HAP-1 (cell line): Measurements from ENCODE around the gene LAIR1.

Experiments
- DNase-seq, 2 experiments: peaks; one replicate each; pipeline ENCODE4 v3.0.0-alpha.2; 2016 to 2020; ENCODE audit warnings: low spot score in 2 of 2
- H3K27me3 ChIP-seq: fragments of 250-450 bp; sonication (Bioruptor Pico); 2 replicates; pipeline ENCODE4 v1.5.1; 2020; ENCODE audit warnings: low read depth, mild to moderate bottlenecking, moderate library complexity
- H3K36me3 ChIP-seq: fragments of 250-450 bp; sonication (Bioruptor Pico); replicated peaks from 2 replicates; pipeline ENCODE4 v1.5.1; 2020; ENCODE audit warnings: mild to moderate bottlenecking
- H3K4me1 ChIP-seq: fragments of 250-450 bp; sonication (Bioruptor Pico); 2 replicates; pipeline ENCODE4 v1.5.1; 2020; ENCODE audit warnings: mild to moderate bottlenecking
- H3K4me3 ChIP-seq: fragments of 250-450 bp; sonication (Bioruptor Pico); 2 replicates; pipeline ENCODE4 v1.5.1; 2020; ENCODE audit warnings: mild to moderate bottlenecking, moderate library complexity
- H3K9me3 ChIP-seq: fragments of 250-450 bp; sonication (Bioruptor Pico); 2 replicates; pipeline ENCODE4 v1.5.1; 2020; ENCODE audit warnings: mild to moderate bottlenecking, moderate library complexity
- in situ Hi-C: fragments of 300-500 bp; cut with MboI; formaldehyde crosslinking; loops from 3 replicates; pipeline ENCODE4 v1.14.3; 2020; ENCODE audit warnings: low sequenced_read_pairs, inconsistent platforms, mixed read lengths

Gene LAIR1, protein sequence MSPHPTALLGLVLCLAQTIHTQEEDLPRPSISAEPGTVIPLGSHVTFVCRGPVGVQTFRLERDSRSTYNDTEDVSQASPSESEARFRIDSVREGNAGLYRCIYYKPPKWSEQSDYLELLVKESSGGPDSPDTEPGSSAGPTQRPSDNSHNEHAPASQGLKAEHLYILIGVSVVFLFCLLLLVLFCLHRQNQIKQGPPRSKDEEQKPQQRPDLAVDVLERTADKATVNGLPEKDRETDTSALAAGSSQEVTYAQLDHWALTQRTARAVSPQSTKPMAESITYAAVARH

DNA sequence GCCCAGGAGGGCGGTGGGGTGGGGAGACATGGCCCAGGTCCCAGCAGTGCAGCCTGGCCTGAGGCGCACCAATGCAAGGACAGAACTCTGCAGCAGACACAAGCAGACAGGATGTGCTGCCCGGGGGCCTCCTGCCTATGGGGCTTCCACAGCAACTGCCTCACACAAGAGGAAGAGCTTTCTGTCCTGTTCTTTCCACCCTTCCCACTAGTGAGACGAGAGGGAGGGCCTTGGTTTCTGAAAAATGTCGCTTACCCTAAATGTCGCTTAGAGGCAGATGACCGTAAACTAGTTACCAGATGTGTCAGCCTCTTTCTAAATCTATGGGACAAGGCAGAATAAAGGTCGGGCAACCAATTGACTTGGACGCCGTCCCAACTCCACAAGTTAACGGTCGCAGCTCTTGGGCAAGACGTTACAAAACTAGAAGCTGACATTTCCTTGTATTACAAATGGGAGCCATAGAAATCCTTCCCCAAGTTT lies at the start of gene LAIR1:
LAIR1 (minus strand) TSS at position 157 of the 483 bp plus-strand sequence; CDS start at position 30, 127 bp downstream.
- in situ Hi-C loops = no loop called here
- no peaks in the 10 kb centered on the region for H3K36me3 ChIP-seq
- H3K4me1 ChIP-seq = no peaks in the 10 kb centered on the region
- no peak for DNase-seq
- peaks cover 21% of the 10 kb centered on the region for H3K27me3 ChIP-seq
- H3K9me3 ChIP-seq = no peaks in the 10 kb centered on the region
- H3K4me3 ChIP-seq = no peak within 1 kb of the TSS

DNA sequence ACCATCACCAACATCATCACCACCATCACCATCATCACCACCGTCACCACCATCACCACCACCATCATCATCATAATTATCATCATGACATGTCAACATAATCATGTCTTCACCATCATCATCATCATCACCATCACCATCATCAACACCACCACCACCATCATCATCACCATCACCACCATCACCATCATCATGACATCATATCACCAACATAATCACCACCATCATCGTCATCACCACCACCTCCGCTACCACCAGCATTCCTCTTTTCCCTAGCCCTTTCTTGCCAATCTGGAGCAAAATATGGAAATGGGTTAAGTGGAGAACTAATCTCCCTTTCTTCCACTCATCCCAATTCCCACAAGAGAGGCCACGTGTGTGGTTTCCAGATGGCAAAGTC lies 49.4 kb upstream of the LAIR1 start:
- Histone ChIP-seq H3K27me3 (no peaks in the 10 kb centered on the region), H3K36me3 (no peaks in the 10 kb centered on the region), H3K4me1 (peaks cover 8% of the 10 kb centered on the region), H3K9me3 (no peaks in the 10 kb centered on the region; the same call in 1 of the 2 replicates), H3K4me3 (no peak overlapping the region)
- in situ Hi-C loops = no loop called here
- no peak for DNase-seq

DNA sequence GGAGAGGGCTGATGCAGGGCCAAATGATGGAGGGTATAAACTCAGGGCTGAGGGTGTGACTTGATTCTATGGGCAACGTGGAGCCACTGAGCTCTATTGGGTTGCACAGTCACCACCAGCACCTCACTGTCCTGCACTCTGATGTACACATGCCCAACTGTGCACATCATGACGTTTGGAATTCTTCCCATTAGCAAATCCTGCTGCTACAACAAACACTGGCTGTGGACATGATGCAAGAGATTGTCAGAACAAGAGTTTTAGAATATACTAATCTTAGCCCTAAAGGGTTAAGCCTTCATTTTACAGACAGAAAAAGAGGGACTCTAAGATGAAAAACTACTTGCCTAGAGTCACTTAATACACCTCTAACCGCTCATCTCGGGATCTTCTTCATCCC lies 48.1 kb upstream of the LAIR1 start:
- H3K36me3 ChIP-seq = no peaks in the 10 kb centered on the region
- H3K4me3 ChIP-seq = no peak overlapping the region
- DNase-seq = no peak
- in situ Hi-C loops = no loop called here
- no peaks in the 10 kb centered on the region; the same call in 1 of the 2 replicates for H3K9me3 ChIP-seq
- no peaks in the 10 kb centered on the region for H3K27me3 ChIP-seq
- peaks cover 3% of the 10 kb centered on the region for H3K4me1 ChIP-seq

DNA sequence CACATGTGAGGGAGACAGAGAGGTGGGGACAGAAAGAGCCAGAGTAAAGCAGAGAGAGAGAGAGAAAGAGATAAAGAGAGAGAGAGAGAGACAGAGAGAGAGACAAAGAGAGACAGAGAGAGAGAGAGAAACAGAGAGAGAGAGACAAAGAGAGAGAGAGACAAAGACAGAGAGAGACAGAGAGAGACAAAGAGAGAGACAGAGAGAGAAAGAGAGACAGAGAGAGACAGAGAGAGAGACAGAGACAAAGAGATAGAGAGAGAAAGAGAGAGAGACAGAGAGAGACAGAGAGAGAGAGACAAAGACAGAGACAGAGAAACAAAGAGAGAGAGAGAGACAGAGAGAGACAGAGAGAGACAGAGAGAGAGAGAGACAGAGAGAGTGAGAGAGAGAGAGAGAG lies 46.3 kb upstream of the LAIR1 start:
- DNase-seq = no peak
- no peaks in the 10 kb centered on the region for H3K27me3 ChIP-seq
- H3K4me3 ChIP-seq = no peak overlapping the region
- H3K4me1 ChIP-seq = no peaks in the 10 kb centered on the region; the same call in 1 of the 2 replicates
- in situ Hi-C loops = no loop called here
- no peaks in the 10 kb centered on the region for H3K36me3 ChIP-seq
- H3K9me3 ChIP-seq = no peaks in the 10 kb centered on the region; the same call in 1 of the 2 replicates

DNA sequence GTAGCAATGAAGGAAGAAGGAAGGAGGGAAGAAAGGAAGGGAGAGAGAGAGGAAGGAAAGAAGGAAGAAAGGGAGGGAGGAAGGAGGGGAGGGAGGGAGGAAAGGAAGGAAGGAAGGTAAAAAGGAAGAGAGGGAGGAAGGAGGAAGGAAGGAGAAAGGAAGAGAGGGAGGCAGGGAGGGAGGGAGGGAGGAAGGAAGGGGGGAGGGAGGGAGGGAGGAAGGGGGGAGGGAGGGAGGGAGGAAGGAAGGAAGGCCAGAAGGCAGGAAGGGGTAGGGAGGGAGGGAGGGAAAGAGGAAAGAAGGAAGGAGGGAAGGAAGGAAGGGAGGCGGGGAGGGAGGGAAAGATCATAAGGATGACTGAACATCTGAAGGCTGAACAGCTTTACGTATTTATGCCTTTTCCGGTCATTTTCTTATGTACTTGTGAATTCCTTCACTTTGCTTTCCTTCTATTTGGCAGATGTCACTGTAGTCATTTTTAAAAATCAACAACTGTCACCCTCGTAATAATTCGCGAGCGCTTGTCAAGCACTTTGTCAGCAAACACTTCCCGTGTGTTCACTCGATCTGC lies 43.8 kb upstream of the LAIR1 start:
- no peaks in the 10 kb centered on the region; the same call in 1 of the 2 replicates for H3K9me3 ChIP-seq
- H3K4me3 ChIP-seq = no peak overlapping the region
- in situ Hi-C loops = no loop called here
- H3K4me1 ChIP-seq = no peaks in the 10 kb centered on the region
- H3K36me3 ChIP-seq = no peaks in the 10 kb centered on the region
- no peaks in the 10 kb centered on the region for H3K27me3 ChIP-seq
- DNase-seq = no peak

DNA sequence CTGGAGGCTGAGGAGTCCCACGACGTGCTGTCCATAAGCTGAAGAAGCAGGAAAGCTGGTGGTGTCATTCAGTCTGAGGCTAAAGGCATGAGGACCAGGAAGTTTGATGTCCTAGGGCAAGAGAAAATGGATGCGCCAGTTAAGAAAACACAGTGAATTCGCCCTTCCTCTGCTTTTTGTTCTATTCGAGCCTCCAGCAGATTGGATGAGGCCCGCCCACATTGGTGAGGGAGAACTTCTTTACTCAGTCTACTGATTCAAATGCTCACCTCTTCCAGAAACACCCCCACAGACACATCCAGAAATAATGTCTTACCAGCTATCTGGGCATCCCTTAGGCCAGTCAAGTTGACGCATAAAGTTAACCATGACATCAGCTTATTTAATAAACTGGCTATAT lies 43.0 kb upstream of the LAIR1 start:
- no peaks in the 10 kb centered on the region for H3K36me3 ChIP-seq
- H3K4me3 ChIP-seq = no peak overlapping the region
- in situ Hi-C loops = no loop called here
- no peak for DNase-seq
- no peaks in the 10 kb centered on the region for H3K27me3 ChIP-seq
- H3K9me3 ChIP-seq = no peaks in the 10 kb centered on the region; the same call in 1 of the 2 replicates
- no peaks in the 10 kb centered on the region for H3K4me1 ChIP-seq

DNA sequence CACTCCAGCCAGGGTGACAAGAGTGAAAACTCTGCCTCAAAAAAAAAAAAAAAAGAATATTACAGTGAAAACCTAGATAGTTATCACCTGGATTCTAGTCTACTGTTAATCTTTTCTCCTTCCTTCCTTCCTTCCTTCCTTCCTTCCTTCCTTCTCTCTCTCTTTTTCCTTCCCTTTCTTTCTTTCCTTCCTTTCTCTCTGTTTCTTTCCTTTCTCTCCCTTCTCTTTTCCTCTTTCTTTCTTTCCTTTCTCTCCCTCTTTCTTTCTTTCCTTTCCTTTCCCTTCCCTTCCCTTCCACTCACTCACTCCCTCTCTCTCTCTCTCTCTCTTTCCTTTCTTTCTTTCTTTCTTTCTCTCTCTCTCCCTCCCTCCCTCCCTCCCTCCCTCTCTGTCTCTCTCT lies 40.9 kb upstream of the LAIR1 start:
- no peak for DNase-seq
- in situ Hi-C loops = no loop called here
- Histone ChIP-seq H3K4me3 (no peak overlapping the region), H3K36me3 (no peaks in the 10 kb centered on the region), H3K9me3 (no peaks in the 10 kb centered on the region; the same call in 1 of the 2 replicates), H3K4me1 (no peaks in the 10 kb centered on the region), H3K27me3 (no peaks in the 10 kb centered on the region)

DNA sequence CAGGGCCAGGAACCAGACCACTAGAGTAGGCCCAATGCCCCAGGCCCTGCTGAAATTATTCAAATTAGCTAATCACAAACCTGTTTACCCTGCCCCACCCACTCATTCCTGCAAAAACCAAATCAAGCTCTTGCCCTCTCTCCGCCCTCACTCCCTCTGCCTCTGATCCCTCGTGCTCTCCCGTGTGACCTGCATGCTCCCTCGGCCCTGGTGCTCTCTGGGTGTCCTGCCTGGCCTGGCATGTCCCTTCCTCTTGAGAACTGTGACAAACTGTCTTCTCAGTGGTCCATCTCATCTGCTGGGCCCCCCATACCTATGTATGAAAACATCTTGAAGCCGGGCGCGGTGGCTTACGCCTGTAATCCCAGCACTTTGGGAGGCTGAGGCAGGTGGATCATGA lies 38.3 kb upstream of the LAIR1 start:
- Histone ChIP-seq H3K4me1 (no peaks in the 10 kb centered on the region), H3K36me3 (no peaks in the 10 kb centered on the region), H3K4me3 (no peak overlapping the region), H3K9me3 (no peaks in the 10 kb centered on the region; the same call in 1 of the 2 replicates), H3K27me3 (no peaks in the 10 kb centered on the region)
- in situ Hi-C loops = no loop called here
- no peak for DNase-seq

DNA sequence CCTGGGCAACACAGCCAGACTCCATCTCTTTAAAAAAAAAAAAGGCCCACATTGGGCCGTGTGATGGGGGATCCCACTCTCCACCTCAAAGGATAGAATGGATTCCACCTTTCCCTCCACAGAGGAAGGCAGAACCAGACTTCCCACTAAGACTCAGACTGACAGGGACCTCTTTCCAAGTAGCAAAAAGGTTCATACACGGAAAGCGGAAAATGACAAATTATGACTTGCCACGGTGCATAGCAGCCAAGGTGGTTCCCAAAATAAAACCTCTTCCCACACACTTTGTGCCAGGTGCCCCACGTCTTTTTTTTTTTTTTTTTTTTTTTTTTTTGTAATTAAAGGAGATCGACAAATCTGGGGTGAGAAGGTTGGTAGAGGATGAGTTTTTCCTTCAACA lies 36.2 kb upstream of the LAIR1 start:
- H3K27me3 ChIP-seq = no peaks in the 10 kb centered on the region
- no peak overlapping the region for H3K4me3 ChIP-seq
- no peaks in the 10 kb centered on the region for H3K36me3 ChIP-seq
- in situ Hi-C loops = no loop called here
- no peaks in the 10 kb centered on the region for H3K9me3 ChIP-seq
- H3K4me1 ChIP-seq = no peaks in the 10 kb centered on the region
- DNase-seq = no peak

DNA sequence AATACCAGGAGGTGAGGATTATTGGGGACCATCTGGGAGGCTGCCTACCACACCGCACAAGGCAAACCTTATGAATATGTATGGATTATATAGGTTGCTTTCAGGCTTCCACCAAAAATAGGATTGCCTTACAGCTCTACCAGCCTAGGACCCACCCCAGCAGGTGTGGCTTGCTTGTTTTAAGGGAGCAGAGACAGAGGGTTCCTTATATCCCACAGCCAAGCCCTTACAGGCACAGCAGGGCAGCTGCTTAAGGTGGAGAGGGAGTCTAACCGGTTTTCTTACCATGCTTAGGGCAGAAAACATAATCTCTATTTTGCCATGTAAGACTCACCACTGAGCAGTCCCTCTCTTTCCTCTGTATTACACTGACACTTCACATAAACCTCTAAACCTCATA lies 34.5 kb upstream of the LAIR1 start:
- in situ Hi-C loops = no loop called here
- no peak overlapping the region for H3K4me3 ChIP-seq
- H3K36me3 ChIP-seq = no peaks in the 10 kb centered on the region
- no peaks in the 10 kb centered on the region for H3K27me3 ChIP-seq
- no peak for DNase-seq
- no peaks in the 10 kb centered on the region for H3K4me1 ChIP-seq
- no peaks in the 10 kb centered on the region for H3K9me3 ChIP-seq

DNA sequence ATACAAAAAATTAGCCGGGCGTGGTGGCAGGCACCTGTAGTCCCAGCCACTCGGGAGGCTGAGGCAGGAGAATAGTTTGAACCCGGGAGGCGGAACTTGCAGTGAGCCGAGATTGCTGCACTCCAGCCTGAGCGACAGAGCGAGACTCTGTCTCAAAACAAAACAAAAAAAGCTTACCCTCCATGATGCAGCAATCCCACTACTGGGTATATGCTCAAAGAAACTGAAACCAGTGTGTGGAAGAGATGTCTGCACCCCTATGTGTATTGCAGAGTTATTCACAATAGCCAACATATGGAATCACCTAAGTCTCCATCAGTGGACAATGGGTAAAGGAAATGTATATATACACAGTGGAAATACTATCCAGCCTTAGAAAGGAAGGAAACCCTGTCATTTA lies 31.0 kb upstream of the LAIR1 start:
- Histone ChIP-seq H3K36me3 (no peaks in the 10 kb centered on the region), H3K4me1 (no peaks in the 10 kb centered on the region), H3K27me3 (no peaks in the 10 kb centered on the region), H3K9me3 (no peaks in the 10 kb centered on the region), H3K4me3 (no peak overlapping the region)
- in situ Hi-C loops = no loop called here
- DNase-seq = no peak

DNA sequence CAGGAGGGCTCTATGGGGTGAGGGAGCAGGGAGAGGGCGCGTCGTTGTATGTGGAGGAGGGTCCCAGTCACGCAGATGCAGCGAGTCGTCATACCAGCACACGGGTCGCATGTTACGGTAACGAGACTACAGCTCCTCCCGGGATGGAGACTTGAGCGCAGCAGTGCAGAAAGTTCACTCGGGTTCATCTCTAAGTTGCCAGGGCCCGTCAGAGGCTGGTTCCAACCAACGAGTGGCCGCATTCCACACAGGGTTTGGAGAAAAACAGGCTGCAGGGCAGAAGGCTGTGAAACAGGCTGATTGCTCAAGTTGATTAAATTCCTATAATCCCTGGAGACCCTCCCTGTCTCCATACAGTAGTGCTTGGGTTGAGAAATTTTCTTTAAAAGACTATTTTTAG lies 28.6 kb upstream of the LAIR1 start:
- Histone ChIP-seq H3K27me3 (peaks cover 4% of the 10 kb centered on the region), H3K4me1 (no peaks in the 10 kb centered on the region; the same call in 1 of the 2 replicates), H3K9me3 (no peaks in the 10 kb centered on the region), H3K36me3 (no peaks in the 10 kb centered on the region), H3K4me3 (no peak overlapping the region)
- in situ Hi-C loops = no loop called here
- no peak for DNase-seq

DNA sequence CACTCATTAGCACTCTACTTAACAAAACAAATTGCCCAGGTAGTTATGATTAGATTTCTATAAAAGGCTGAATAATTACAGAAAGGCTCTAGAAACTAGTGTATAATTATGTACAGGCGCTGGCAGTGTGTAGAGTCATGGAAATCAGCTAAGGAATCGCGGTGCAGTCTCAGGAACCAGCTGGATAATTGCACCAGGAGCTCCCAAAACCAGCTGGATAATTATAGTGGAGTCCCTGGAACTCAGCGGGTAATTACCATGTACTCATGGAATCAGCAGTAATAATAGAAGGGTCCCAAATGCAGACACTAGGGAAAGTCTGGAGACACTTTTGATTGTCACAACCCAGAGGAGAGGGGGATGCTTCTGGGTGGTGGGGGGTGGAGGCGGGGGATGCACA lies 27.4 kb upstream of the LAIR1 start:
- DNase-seq = no peak
- Histone ChIP-seq H3K27me3 (peaks cover 14% of the 10 kb centered on the region), H3K4me1 (no peaks in the 10 kb centered on the region; the same call in 1 of the 2 replicates), H3K4me3 (no peak overlapping the region), H3K9me3 (no peaks in the 10 kb centered on the region), H3K36me3 (no peaks in the 10 kb centered on the region)
- in situ Hi-C loops = no loop called here

DNA sequence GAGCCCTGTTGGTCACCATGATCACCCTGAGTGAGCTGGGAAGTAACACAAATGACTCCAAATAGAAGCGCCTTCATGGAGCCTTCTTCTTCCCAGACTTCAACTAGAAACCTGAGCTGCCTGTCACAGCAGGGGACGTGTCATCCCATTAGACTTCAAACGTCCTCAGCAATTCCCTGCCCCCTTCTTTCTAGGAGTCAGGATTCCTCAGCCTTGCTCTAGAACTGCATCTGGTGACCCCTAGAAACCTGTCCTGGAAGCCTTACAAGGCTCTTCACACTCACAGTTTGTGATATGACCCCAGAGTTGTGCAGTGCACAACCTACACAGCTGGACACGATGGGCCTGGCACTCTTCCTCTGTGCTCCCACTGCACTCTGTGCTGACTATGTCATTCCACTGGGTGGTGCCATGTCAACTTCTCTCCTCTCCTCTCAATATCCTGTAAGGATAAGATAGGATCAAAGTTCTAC lies 26.9 kb upstream of the LAIR1 start:
- Histone ChIP-seq H3K4me1 (no peaks in the 10 kb centered on the region; the same call in 1 of the 2 replicates), H3K27me3 (peaks cover 14% of the 10 kb centered on the region), H3K36me3 (no peaks in the 10 kb centered on the region), H3K9me3 (no peaks in the 10 kb centered on the region), H3K4me3 (no peak overlapping the region)
- in situ Hi-C loops = no loop called here
- DNase-seq = no peak
